IMR-90 (cell line): ENCODE measurements around the gene LMX1A.

ENCODE experiments used
- CTCF ChIP-seq: conservative IDR thresholded peaks from 2 replicates; pipeline ENCODE4 v1.5.1; 2012; ENCODE audit warnings: mild to moderate bottlenecking, low read depth, low read length, improper control_type of control experiment
- FOS ChIP-seq: fragments of 150-350 bp; IDR thresholded peaks from 2 replicates; pipeline ENCODE4 v1.6.1; 2016; ENCODE audit warnings: low read depth, low read length
- POLR2A ChIP-seq: IDR thresholded peaks from 2 replicates; pipeline ENCODE4 v1.6.1; 2012; ENCODE audit warnings: mild to moderate bottlenecking, low read depth, low read length
- RFX5 ChIP-seq: IDR thresholded peaks from 2 replicates; pipeline ENCODE4 v1.8.0; 2012; ENCODE audit warnings: low read depth, mild to moderate bottlenecking, low read length, moderate library complexity

DNA sequence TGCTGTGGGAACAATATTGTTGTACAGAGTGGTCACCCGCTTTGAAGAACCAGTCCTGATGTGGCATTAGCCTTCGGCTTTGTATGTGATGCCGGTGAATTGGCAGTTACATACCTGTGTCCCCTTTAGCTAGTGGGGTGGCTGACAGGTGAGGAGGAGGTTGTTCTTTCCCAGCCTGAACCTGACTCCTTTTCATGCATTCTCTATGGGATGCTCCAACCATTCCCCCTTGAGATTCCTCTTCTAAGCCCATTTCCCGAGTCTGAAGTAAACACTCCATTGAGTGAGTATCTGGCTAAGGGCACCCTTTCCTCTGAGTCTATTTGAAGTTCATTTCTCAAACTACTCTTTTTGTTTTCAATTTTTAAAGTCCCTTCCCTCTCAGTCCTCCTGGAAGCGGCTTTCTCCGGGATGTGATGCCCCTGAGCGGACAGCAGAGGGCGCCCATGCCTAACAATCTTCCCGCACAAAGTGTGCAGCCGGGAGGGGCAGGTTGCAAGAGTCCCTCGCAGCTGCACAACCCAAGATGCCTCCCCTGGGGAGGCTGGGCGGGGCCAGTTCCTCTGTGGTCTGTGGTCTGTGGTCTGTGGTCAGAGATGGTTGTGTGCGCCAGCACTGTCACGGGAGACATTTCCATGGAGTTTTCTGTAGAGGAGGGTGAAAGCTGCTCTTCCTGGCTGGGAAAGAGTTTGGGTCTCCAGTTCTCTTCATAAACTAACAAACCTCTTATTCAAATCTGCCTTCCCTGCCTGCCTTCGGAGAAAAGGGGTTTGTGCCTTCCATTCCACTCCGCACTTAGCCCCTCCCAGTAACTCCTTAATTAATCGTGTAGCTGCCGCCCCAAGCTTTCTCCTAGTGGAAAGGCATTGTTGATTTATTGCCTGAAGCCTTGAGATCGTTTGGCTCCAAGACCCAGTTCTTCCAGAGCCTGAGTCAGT is 36.4 kb upstream of the LMX1A start:
- peak; percentile 88 for TF ChIP-seq CTCF
- TF ChIP-seq RFX5 = no peak
- no peak for TF ChIP-seq POLR2A
- no peak for TF ChIP-seq FOS
